ENCODE measurements around the gene ABHD1. TPM values are rescaled to one million over a fixed set of nuclear protein-coding genes. Genes with fewer than 3 reads are reported as not detected.

Gene ABHD1
- total RNA-seq, 1 donor from 2014 or later, result not detected

DNA sequence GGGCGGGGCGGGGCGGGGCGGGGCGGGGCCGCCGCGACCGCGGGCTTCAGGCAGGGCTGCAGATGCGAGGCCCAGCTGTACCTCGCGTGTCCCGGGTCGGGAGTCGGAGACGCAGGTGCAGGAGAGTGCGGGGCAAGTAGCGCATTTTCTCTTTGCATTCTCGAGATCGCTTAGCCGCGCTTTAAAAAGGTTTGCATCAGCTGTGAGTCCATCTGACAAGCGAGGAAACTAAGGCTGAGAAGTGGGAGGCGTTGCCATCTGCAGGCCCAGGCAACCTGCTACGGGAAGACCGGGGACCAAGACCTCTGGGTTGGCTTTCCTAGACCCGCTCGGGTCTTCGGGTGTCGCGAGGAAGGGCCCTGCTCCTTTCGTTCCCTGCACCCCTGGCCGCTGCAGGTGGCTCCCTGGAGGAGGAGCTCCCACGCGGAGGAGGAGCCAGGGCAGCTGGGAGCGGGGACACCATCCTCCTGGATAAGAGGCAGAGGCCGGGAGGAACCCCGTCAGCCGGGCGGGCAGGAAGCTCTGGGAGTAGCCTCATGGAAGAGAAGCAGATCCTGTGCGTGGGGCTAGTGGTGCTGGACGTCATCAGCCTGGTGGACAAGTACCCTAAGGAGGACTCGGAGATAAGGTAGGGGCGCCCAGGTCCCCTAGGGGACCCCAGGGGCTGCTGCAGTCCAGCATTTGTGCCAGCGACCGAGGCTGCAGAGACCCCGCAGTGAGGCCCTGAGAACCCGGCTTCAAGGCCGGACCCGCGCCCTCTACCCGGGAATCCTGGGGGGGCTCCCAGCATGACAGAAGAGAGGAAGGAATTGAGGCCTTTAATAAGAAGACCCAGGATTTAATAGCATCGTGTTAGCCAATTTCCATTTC, 36.7 kb upstream of the ABHD1 start, which contains the start of gene KHK:
TSS of gene KHK (plus strand) at position 49 of the 870 bp plus-strand sequence. CDS start at position 537, 488 bp downstream.
- no peak for DNase-seq (ENCODE audit: low spot score)

- DNase-seq (ENCODE audit: low spot score), result no peak
These were observed 35.7 kb upstream of the ABHD1 start for GRCh38 chr2:27087823-27088410.

GRCh38 chr2:27088634-27089033, 35.0 kb upstream of the ABHD1 start:
- DNase-seq (ENCODE audit: low spot score), result no peak

DNA sequence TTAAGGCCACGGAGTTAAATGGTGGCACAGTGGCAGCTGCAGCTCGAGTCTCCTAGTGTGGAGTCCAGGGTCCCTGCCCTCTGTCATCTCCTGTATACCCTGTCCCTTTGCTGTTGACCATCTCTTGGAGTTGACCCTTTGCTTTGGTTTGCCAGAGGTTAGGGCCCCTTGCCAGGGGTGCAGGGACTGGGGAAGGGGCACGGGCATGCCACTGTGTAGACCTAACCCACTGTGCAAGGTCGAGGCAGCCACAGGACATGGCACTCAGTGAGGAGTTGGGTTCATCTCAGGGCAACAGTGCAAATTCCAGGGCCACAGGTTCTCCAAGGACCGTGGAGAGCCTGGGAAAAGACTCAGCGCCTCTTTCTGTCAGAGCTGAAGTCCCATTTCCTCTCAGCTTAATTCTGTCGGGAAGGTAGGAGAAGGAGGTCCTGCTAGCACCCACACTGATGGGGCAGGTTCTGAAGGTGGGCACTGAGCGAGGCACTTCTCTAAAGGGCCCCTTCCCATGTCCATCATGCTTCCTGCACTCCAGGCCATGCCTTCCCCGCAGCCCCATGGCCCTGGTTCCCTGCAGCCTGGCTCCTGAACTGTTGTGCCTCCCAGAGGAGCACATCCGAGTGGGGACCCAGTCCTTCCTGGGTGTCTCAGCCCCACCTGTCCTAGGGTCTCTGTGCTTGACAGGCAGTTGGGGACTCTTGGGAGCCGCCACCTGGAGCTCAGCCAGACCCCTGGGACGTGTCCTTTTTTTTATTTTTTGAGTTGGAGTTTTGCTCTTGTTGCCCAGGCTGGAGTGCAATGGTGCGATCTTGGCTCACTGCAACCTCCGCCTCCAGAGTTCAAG, 34.3 kb upstream of the ABHD1 start:
- no peak for DNase-seq (ENCODE audit: low spot score)

DNA sequence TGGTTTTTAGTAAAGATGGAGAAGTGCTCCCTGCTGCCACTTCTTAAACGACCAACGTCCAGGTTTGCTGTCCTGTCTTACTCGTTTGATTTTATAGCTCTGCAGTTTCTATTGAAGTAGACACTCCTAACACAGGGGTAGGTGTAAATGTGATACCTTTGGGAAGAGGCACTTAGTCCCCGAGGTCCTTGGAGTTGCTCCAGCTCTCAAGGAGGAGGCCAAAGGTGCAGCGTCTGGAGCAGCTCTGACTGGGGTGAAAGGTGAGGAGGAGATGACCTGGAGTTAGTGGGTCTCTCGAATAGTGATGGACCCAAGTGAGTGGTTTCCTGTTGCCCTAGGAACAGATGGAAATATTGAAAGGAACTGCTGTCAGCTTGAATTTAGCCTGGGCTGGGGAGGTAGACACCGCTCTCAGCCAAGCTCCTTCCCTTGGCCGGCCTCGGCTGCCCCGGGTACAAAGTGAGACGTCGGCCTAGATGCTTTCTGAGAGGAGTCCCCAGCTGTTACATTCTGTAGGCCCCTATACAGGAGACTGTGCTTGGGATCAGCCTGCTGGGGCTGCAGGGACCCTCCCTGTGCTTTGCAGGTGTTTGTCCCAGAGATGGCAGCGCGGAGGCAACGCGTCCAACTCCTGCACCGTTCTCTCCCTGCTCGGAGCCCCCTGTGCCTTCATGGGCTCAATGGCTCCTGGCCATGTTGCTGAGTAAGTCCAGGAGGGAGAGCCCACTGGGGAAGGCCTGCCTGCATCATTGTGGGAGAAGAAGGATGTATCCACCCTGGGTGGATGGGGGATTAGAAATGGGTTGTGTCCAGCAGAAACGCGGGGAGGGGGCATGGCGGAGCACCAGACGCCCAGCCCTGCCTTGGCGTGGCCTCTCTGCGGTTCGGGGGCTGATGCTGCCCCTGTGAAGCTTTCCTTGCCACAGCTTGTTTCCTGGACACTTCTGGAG, 31.6 kb upstream of the ABHD1 start:
- DNase-seq (ENCODE audit: low spot score), result no peak

GRCh38 chr2:27092696-27093429, 30.8 kb upstream of the ABHD1 start:
- no peak for DNase-seq (ENCODE audit: low spot score)

DNA sequence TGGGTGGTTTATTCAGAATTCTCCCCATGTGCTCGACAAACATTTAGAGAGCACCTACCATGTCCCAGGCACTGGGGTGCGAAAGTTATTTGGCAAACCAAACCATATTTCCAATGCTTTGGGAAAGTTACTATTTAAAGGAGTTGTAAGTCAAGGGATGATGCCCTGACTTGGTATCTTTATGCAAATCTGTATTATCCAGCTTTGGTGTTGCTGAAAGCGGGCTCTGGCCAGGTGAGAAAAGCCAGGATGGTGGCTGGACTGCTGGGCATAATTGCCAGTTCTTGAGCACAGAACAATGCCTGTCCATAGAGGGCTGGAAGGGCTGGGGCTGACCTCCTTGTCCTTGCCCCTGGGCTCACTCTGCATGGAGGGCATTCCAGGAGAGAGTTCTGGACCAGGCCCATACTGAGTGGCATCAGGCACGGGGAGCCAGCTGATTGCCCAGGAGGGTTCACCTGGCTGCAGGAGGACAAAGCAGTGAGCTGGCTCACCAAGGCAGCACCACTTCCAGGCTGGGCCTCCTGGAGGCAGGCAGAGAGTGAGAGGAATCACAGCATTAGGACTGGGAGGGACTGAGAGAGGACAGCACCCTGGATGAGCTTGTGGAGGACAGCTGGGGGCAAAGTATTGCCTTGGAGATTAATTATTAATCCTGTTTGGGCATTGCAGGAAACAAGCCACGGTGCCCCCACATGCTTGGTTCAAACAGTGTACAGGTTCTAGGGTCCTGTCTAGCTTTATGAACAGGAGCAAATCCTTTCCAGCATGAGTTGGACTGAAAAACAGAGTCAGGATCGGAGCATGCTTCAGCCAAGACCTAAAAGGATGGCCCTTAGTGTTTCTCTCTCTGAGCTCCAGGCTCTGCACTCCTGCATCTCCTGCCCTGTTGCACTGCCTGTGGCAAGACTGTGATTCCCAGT, 29.9 kb upstream of the ABHD1 start:
- no peak for DNase-seq (ENCODE audit: low spot score)

DNA sequence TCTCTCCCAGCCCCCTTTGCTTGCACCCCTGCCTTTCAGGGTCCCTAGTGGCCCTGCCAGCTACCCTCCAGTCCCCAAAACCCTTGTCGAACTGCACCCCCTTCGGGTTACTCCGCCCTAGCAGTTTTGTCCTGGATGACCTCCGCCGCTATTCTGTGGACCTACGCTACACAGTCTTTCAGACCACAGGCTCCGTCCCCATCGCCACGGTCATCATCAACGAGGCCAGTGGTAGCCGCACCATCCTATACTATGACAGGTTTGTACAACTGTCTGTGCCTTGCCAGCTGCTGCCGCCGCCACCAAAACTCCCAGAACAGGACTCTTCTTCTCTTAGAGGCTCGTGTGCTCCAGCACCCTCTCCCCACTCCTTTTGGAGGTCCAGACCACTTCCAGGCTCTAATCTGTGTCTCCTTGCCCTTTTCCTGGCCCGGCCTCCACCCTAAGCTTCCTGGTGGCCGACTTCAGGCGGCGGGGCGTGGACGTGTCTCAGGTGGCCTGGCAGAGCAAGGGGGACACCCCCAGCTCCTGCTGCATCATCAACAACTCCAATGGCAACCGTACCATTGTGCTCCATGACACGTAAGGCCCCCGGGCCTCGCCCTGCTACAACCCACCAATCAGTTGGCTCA, 29.1 kb upstream of the ABHD1 start:
- DNase-seq (ENCODE audit: low spot score), result no peak

DNA sequence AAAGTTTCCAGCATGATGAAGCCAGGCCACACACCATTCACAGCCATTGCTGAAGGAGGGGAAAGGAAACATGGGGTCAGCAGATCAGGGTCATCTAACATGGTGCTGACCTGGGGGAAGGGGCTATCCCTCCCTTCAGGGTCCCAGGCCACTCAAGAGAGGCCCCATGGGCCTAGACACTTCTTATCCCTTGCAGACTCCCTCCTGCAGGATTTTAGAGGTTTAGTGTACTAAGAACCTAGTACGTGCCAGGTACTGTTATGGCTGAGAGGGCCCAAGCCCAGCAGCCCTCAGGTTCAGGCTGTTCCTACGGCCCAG, 28.2 kb upstream of the ABHD1 start:
- no peak for DNase-seq (ENCODE audit: low spot score)

DNA sequence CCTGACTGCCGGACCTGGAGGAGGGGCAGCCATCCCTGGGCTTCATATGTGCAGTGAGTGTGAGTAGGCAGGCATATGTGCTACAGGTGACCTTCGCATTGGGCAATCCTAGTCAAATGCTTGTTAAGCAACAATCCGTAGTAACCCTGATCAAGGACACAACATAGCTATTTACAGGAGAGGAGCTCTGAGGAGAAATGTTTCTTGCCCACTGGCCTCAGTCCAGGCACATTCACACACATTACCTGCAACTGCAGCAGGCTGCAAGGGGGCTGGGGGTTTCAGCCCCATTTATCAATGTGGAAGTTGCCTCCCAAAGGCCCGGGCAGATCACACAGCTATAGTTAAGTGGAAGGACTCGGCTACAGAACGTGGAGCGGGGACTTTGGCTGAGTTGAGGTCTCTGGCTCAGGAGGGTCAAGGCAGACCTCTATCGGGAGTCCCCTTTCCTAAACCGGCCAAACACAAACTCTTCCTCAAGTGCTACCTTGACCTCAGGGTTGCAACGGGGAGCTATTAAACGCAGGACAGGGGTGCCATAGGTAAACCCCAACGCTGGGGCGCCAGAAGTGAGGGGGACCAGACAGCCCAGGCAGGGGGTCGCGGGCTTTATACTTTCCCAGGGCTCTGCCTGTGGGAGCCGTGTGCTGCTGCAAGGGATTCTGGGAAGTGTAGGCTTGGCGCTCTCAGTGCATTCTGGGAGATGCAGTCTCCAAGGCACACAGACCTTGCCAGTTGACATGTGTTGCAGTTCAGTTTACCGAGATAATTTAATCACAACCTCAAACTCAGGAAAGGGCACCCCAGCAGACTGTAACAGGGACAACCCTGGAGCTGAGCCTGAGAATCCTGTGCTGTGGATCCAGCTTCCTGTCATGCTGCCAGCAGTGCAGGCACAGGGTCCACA, 27.6 kb upstream of the ABHD1 start:
- DNase-seq (ENCODE audit: low spot score), result no peak

DNA sequence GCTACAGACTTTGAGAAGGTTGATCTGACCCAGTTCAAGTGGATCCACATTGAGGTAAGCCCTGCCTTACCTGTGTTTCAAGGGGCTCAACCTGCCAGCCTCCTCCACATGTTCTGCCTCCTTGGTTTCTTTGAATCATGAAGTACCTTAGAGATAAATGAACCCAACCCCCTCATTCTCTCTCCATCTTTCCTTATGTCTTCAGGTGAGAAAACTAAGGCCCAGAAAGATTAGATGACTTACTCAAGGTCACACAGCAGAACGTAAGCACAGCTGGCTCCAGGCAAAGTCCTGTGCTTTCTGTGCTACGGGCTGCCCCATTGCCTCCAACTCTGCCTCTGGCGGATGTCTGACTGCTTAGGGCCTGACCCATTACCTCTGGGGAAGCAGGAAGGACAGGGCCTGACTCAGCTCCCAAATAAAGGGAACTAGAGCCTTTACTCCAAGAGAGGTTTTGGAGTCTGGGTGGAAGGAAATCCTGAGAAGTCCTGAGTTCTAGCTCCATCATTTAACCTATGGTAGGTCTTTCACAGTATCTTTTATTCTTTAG, 26.8 kb upstream of the ABHD1 start:
- DNase-seq (ENCODE audit: low spot score), result no peak

- no peak for DNase-seq (ENCODE audit: low spot score)
These were observed 26.3 kb upstream of the ABHD1 start for GRCh38 chr2:27097341-27097740.

GRCh38 chr2:27099334-27099955, 24.2 kb upstream of the ABHD1 start:
- DNase-seq (ENCODE audit: low spot score), result no peak

GRCh38 chr2:27100036-27100435, 23.6 kb upstream of the ABHD1 start:
- DNase-seq (ENCODE audit: low spot score), result no peak

DNA sequence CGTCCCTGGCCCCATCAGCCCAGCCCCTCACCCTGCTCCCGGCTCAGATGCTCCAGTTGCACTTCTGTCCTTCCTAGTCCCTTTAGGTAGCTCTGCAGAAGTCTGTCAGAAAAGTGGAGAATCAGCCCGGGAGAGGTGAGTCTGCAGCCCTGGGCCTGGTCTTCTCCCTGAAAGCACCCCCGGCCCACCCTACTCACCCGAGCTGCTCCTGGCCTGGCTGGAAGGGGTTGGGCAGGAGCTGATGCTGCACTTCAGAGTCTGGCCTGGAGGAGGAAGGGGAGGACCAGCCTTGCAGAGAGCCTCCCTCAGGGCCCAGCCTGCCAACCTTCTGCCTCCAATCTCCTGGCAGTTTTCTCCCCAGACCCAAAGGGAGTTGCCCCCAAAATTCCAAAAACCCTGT, 21.3 kb upstream of the ABHD1 start:
- DNase-seq (ENCODE audit: low spot score), result no peak

DNA sequence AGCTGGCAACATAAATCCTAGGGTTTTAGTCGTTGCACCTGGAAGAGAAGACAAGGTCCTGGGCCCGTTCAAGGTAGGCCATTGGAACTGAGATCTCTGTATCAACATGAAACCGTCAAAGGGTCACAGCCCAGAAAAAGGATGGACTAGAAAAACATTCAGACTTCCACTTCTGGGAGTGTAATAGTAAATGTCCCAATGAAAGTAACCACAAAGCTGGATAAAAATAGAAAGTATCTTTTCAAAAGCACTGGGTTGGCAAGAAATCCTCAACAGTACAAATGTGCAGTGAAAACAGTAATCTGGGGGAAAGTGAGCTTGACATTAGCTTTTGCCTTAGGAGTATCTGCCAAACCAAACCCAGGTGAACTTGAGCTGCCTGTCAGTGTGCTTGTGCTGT, 17.6 kb upstream of the ABHD1 start:
- no peak for DNase-seq (ENCODE audit: low spot score)

DNA sequence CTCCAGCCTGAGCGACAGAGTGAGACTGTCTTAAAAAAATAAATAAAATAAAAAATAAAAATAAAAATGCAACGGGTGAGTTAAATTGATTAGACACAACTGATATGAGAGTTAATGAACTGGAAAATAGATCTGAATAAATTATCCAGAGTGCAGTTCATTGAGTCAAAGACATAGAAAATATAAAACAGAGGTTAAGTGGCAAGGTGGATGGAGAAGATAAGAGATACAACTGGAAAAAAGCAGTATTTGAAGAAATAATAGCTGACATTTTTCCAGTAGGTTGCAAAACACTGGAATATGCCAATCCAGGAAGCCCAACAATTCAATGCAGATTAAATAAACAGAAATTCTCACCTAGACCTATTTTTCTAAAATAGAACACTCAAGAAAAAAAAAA, 15.4 kb upstream of the ABHD1 start:
- no peak for DNase-seq (ENCODE audit: low spot score)
